GM08714 (cell line): ENCODE measurements around the gene DDX47.
"Not testable (repeated sequence)": the region's sequence is repeated elsewhere in the genome, so short reads cannot be mapped to it uniquely, and the experiment has no call there.

Source experiments
- H3K4me3 ChIP-seq: fragments of 200-500 bp; sonication (Bioruptor generic); 2 replicates; pipeline ENCODE4 v1.5.1; 2014; ENCODE audit warnings: mild to moderate bottlenecking, low read length, inconsistent platforms
- ZNF274 ChIP-seq: IDR thresholded peaks from 2 replicates; pipeline ENCODE4 v1.6.1; 2012; ENCODE audit warnings: mild to moderate bottlenecking, low read depth, low read length

DDX47 gene

GRCh38 chr12:12788675-12789368 lies 24.3 kb upstream of the DDX47 start:
- no peak for TF ChIP-seq ZNF274
- no peak overlapping the region for H3K4me3 ChIP-seq

DNA sequence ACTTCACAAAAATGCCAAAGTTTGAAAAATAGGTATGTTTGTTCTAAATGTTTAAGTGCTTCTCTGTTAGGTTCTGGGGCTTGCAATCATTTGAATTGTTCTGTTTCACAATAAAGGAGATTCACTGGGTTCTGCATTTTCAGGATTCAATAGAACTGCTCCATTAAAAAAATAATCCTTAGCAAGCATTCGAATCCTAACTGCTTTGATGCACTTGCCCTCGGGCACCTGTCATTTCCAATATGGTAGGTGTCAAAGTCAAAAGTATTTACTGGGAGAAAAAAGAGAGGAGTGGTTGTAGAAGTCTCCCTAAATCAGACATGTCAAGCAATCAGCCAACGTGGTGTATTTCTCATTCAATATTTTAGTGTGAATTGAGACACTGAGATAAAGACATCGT lies 22.2 kb upstream of the DDX47 start:
- no peak for TF ChIP-seq ZNF274

GRCh38 chr12:12791756-12792369 lies 21.3 kb upstream of the DDX47 start:
- no peak overlapping the region for H3K4me3 ChIP-seq
- no peak for TF ChIP-seq ZNF274

More for the DNA sequence above, 22.2 kb upstream of the DDX47 start:
- H3K4me3 ChIP-seq, result no peak overlapping the region

- no peak overlapping the region for H3K4me3 ChIP-seq
- no peak for TF ChIP-seq ZNF274
These were observed 20.7 kb upstream of the DDX47 start for GRCh38 chr12:12792421-12792820.

DNA sequence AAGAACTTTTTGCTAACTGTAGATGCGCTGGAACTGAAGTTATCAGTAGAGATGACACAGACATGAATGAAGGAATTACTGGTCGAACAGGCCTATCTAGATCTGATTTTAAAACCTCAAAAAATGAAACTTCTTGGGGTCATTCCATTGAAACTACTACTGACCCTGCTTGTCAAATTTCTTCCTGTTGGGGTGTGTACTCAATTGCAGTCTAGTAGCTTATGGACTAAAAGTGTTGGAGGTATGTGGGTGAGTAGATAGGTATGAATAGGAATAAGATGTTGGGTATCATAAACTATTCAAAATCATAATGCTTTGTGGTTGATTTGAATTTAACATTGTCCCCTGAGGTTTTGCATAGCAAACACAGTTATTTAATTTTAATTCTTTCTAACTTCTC lies 18.5 kb upstream of the DDX47 start:
- TF ChIP-seq ZNF274, result no peak
- H3K4me3 ChIP-seq, result no peak overlapping the region

- TF ChIP-seq ZNF274, result no peak
- H3K4me3 ChIP-seq, result no peak overlapping the region
These were observed 17.0 kb upstream of the DDX47 start for GRCh38 chr12:12796171-12796570.

- H3K4me3 ChIP-seq, result no peak overlapping the region
- TF ChIP-seq ZNF274, result no peak
These were observed 16.0 kb upstream of the DDX47 start for GRCh38 chr12:12796928-12797793.

- no peak overlapping the region for H3K4me3 ChIP-seq
- no peak for TF ChIP-seq ZNF274
These were observed 15.4 kb upstream of the DDX47 start for GRCh38 chr12:12797794-12798152.

GRCh38 chr12:12798480-12798879 lies 14.7 kb upstream of the DDX47 start:
- no peak overlapping the region for H3K4me3 ChIP-seq
- no peak for TF ChIP-seq ZNF274

- no peak for TF ChIP-seq ZNF274
- no peak overlapping the region for H3K4me3 ChIP-seq
These were observed 13.8 kb upstream of the DDX47 start for GRCh38 chr12:12799163-12799920.

DNA sequence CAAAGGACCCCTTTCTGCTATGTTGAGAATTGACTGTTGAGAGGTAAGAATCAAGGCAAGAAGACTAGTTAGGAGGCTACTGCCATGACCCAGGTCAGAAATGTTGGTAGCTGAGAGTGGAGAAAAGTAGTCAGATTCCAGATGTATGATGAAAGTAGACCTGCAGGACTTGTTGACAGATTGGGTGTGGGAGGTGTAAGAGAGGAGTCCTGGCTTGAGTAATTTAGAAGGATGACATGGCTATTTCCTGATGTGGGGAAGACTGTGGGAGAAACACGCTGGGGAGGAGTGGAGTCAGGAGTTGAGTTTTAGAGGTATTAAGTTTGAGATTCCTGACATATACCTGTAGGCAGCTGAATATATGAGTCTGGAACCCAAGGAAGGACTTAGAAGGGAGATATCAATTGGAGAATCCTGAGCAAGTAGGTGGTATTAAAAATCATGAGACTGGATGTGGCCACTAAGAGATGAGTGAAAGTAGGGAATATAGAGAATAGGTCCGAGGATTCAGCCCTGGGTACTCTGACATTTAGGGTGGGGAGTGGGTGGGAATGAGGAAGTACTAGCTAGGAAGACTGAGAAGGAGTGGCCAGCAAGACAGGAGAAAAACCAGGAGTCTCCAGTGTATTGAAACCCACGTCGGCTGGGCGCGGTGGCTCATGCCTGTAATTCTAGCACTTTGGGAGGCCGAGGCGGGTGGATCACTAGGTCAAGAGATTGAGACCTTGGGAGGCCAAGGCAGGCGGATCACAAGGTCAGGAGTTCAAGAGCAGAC lies 12.6 kb upstream of the DDX47 start:
- TF ChIP-seq ZNF274, result no peak
- no peak overlapping the region for H3K4me3 ChIP-seq

GRCh38 chr12:12801656-12802055 lies 11.5 kb upstream of the DDX47 start:
- H3K4me3 ChIP-seq, result not testable (repeated sequence)

DNA sequence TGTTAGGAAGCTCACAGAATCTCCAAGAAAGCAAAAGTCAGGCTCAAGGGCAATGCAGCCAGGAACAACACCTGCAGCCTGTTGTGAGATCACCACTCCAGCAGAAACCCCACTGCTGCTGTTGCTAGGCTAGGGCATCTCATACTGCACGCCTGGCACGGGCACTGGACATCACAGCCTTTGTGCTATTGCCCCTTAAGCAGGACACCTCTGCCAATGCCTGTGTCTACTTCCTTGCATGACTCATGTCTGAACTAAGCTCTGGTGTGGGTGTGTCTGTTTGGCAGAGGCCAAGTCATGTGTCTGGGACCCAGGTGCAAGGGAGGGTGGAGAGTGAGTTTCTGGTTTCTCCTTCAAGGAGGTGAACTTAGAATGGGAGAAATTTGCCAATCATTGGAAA lies 10.0 kb upstream of the DDX47 start:
- TF ChIP-seq ZNF274, result no peak
- H3K4me3 ChIP-seq, result no peak overlapping the region

DNA sequence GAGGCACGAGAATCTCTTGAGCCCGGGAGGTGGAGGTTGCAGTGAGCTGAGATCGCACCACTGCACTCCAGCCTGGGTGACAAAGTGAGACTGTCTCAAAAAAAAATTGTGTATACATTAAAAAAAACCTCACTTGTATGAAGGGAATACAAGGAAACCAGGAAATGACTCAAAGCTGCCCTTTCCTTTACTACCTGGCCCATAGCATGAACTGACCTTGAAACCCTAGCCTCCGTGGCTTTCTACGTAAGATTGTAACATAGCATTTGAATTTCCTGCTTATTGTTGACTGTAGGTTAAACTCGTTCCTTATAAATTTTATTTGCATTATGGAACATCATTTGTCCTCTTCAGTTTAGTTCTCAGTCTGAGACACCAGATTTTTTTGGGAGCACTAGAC lies 9.1 kb upstream of the DDX47 start:
- no peak overlapping the region for H3K4me3 ChIP-seq
- TF ChIP-seq ZNF274, result no peak
